WTC11 (cell line): Measurements from ENCODE around the gene EPN2. TPM values are rescaled to one million over a fixed set of nuclear protein-coding genes. Genes with fewer than 3 reads are reported as not detected.
"Not testable (repeated sequence)": the region's sequence is repeated elsewhere in the genome, so short reads cannot be mapped to it uniquely, and the experiment has no call there.

Experiments
- ATAC-seq: fragments of 200-7000 bp; cut with Tn5 transposase; 2 replicates; pipeline ENCODE4 v1.10.0; 2021; ENCODE audit warnings: mild to moderate bottlenecking, moderate library complexity
- CTCF ChIA-PET: fragments of 300-600 bp; sonication (Branson Sonifier 250); formaldehyde crosslinking; loops from one replicate; lab custom pipeline; 2021; ENCODE audit warnings: antibody characterized with exemption; lab: Charles Lee
- POLR2A ChIA-PET: fragments of 350-600 bp; sonication (Branson Sonifier 250); formaldehyde crosslinking; loops from one replicate; lab custom pipeline; 2021; ENCODE audit warnings: antibody characterized with exemption; lab: Charles Lee
- DNase-seq: peaks from one replicate; pipeline ENCODE4 v3.0.0; 2021; ENCODE audit warnings: low spot score
- H3K27ac Mint-ChIP-seq: 2 replicates; pipeline ENCODE4 v1.8.0; 2021; ENCODE audit warnings: mixed read lengths
- H3K27me3 Mint-ChIP-seq: 2 replicates; pipeline ENCODE4 v1.8.0; 2021; ENCODE audit warnings: low read depth, mild to moderate bottlenecking, moderate library complexity, mixed read lengths
- H3K36me3 Mint-ChIP-seq: 2 replicates; pipeline ENCODE4 v1.8.0; 2021; ENCODE audit warnings: mixed read lengths
- H3K4me1 Mint-ChIP-seq: 2 replicates; pipeline ENCODE4 v1.8.0; 2022; ENCODE audit warnings: mixed read lengths
- H3K4me3 Mint-ChIP-seq: 2 replicates; pipeline ENCODE4 v1.8.0; 2021; ENCODE audit warnings: mild to moderate bottlenecking, moderate library complexity, mixed read lengths
- H3K9me3 Mint-ChIP-seq: 2 replicates; pipeline ENCODE4 v1.8.0; 2021; ENCODE audit warnings: mixed read lengths
- HMGA2 ChIP-seq: fragments of 250-450 bp; sonication (Bioruptor Pico); IDR thresholded peaks from 2 replicates; pipeline ENCODE4 v1.4.0; 2021; ENCODE audit warnings: mild to moderate bottlenecking, moderate library complexity
- IRF1 ChIP-seq: sonication (generic); formaldehyde crosslinking; IDR thresholded peaks from 2 replicates; pipeline ENCODE4 v1.8.0; 2023; ENCODE audit warnings: missing genetic modification reagents
- NFYB ChIP-seq: sonication (generic); formaldehyde crosslinking; conservative IDR thresholded peaks from 2 replicates; pipeline ENCODE4 v1.8.0; 2022; ENCODE audit warnings: low read depth, missing genetic modification reagents
- SP1 ChIP-seq: sonication (generic); formaldehyde crosslinking; conservative IDR thresholded peaks from 2 replicates; pipeline ENCODE4 v1.8.1; 2022; ENCODE audit warnings: missing genetic modification reagents
- ZNF138 ChIP-seq: sonication (generic); formaldehyde crosslinking; conservative IDR thresholded peaks from 2 replicates; pipeline ENCODE4 v1.8.1; 2022; ENCODE audit warnings: mild to moderate bottlenecking, moderate library complexity, missing genetic modification reagents
- ZNF232 ChIP-seq: sonication (generic); formaldehyde crosslinking; IDR thresholded peaks from 2 replicates; pipeline ENCODE4 v1.8.0; 2022; ENCODE audit warnings: mild to moderate bottlenecking, missing genetic modification reagents
- ZNF263 ChIP-seq: sonication (generic); formaldehyde crosslinking; IDR thresholded peaks from 2 replicates; pipeline ENCODE4 v1.8.1; 2022; ENCODE audit warnings: low read depth, mild to moderate bottlenecking, moderate library complexity, missing genetic modification reagents
- ZNF396 ChIP-seq: fragments of 250-450 bp; sonication (Bioruptor Pico); IDR thresholded peaks from 2 replicates; pipeline ENCODE4 v1.8.0; 2021; ENCODE audit warnings: mild to moderate bottlenecking, moderate library complexity, borderline replicate concordance
- ZNF423 ChIP-seq: fragments of 250-450 bp; sonication (Bioruptor Pico); IDR thresholded peaks from 2 replicates; pipeline ENCODE4 v2.1.2; 2022; ENCODE audit warnings: mild to moderate bottlenecking, moderate library complexity
- total RNA-seq: library from RNA; stranded (reverse); gene quantifications from 3 replicates; pipeline ENCODE4 v1.2.3, GENCODE V29; 2021

The EPN2 gene
- total RNA-seq, 1 experiment from 2014 or later, result 48.8 TPM

GRCh38 chr17:19218914-19219313 lies 18.3 kb upstream of the EPN2 start:
- POLR2A ChIA-PET, CTCF ChIA-PET, ATAC-seq, H3K27me3 Mint-ChIP-seq, H3K4me1 Mint-ChIP-seq, DNase-seq, H3K4me3 Mint-ChIP-seq, H3K27ac Mint-ChIP-seq, H3K36me3 Mint-ChIP-seq, H3K9me3 Mint-ChIP-seq: not testable (repeated sequence)

- not testable (repeated sequence) for ATAC-seq, H3K4me1 Mint-ChIP-seq
These were observed 17.8 kb upstream of the EPN2 start for GRCh38 chr17:19219384-19219783.

GRCh38 chr17:19220195-19220594 lies 17.0 kb upstream of the EPN2 start:
- H3K36me3 Mint-ChIP-seq, CTCF ChIA-PET, H3K4me1 Mint-ChIP-seq, H3K9me3 Mint-ChIP-seq, H3K27me3 Mint-ChIP-seq, DNase-seq, POLR2A ChIA-PET, H3K27ac Mint-ChIP-seq, H3K4me3 Mint-ChIP-seq, ATAC-seq: not testable (repeated sequence)

More at GRCh38 chr17:19219384-19219783, 17.8 kb upstream of the EPN2 start:
- POLR2A ChIA-PET, DNase-seq, H3K4me3 Mint-ChIP-seq, H3K27ac Mint-ChIP-seq, H3K27me3 Mint-ChIP-seq, H3K9me3 Mint-ChIP-seq, CTCF ChIA-PET, H3K36me3 Mint-ChIP-seq: not testable (repeated sequence)

- H3K9me3 Mint-ChIP-seq, H3K4me3 Mint-ChIP-seq, H3K27ac Mint-ChIP-seq, H3K27me3 Mint-ChIP-seq, POLR2A ChIA-PET, DNase-seq, H3K36me3 Mint-ChIP-seq, H3K4me1 Mint-ChIP-seq, CTCF ChIA-PET: not testable (repeated sequence)
- peak; percentile 90 for ATAC-seq
These were observed 10.3 kb upstream of the EPN2 start for GRCh38 chr17:19226610-19227588.

- H3K27ac Mint-ChIP-seq, H3K4me3 Mint-ChIP-seq, DNase-seq, POLR2A ChIA-PET, H3K36me3 Mint-ChIP-seq, H3K9me3 Mint-ChIP-seq, CTCF ChIA-PET, H3K27me3 Mint-ChIP-seq: not testable (repeated sequence)
- ATAC-seq, result 0 out of 2 replicates have a peak, but pooled peaks have one; percentile 6
- H3K4me1 Mint-ChIP-seq, result peaks cover 11% of the 10 kb centered on the region
These were observed 2.5 kb upstream of the EPN2 start for GRCh38 chr17:19234676-19235075.

- peaks cover 19% of the 10 kb centered on the region for H3K4me1 Mint-ChIP-seq
- POLR2A ChIA-PET, H3K27me3 Mint-ChIP-seq, H3K27ac Mint-ChIP-seq, H3K36me3 Mint-ChIP-seq, H3K9me3 Mint-ChIP-seq, DNase-seq, CTCF ChIA-PET, H3K4me3 Mint-ChIP-seq: not testable (repeated sequence)
- peak; percentile 39 for ATAC-seq
These were observed 621 bp upstream of the EPN2 start for GRCh38 chr17:19236351-19237138.

- CTCF ChIA-PET, result interaction anchor here (0.6 to 2.3 kb wide), 4 partner anchors 40 to 125 kb away, joined by 3 to 16 read pairs (median 4); partner anchors contain the start of gene B9D1
- Mint-ChIP-seq H3K4me1 (peaks cover 27% of the 10 kb centered on the region), H3K9me3 (no peaks in the 10 kb centered on the region), H3K27ac (peak overlapping the region; percentile 82; the same call in 1 of the 2 replicates), H3K36me3 (peaks cover 5% of the 10 kb centered on the region; the same call in 1 of the 2 replicates), H3K27me3 (no peaks in the 10 kb centered on the region), H3K4me3 (peak overlapping the region; percentile 86)
- peak; percentile 62 for DNase-seq
- peak; percentile 58 for ATAC-seq
- POLR2A ChIA-PET, result interaction anchor here (0.8 to 1.2 kb wide), 2 partner anchors 10 to 18 kb away, joined by 3 to 4 read pairs; no protein-coding TSS in a partner anchor
- TF ChIP-seq ZNF138 (CRISPR knock-in tag) (no peak), ZNF263 (CRISPR knock-in tag) (no peak), NFYB (CRISPR knock-in tag) (no peak), ZNF396 (CRISPR knock-in tag) (no peak), IRF1 (CRISPR knock-in tag) (peak; percentile 74; the same call in 1 of the 2 replicates), HMGA2 (CRISPR knock-in tag) (no peak), ZNF232 (no peak), SP1 (CRISPR knock-in tag) (peak; percentile 42; the same call in 1 of the 2 replicates), ZNF423 (CRISPR knock-in tag) (peak; percentile 47; the same call in 1 of the 2 replicates)
These were observed 412 bp downstream of the EPN2 start for GRCh38 chr17:19237389-19238166.
